Measurements from ENCODE around the gene TACC2. TPM values are rescaled to one million over a fixed set of nuclear protein-coding genes. Genes with fewer than 3 reads are reported as not detected.

TACC2 gene
- total and polyA plus RNA-seq, 2 experiments from 2014 or later, result 75.7 to 98.0 TPM

DNA sequence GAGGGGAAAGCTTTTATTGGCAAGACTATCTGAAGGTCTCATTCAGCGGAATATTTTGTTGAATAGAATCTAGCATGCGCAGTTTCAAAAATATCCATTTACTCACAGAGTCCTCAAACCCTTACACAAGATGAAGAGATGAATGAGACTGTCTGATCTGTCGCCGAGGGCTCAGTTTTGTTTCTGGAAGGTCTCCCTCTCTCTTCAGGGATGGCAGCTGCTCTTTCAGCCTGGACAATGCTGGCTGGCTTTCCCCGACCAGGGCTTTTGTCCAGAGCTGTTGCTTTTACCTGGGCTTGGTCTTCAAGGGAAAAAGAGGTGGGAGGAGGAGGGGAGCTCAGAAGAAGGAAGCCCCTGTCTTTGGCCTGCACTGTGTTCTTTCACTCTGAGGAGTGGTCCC lies 200.2 kb downstream of the TACC2 start:
- DNase-seq (ENCODE audit: low read depth in 1 of 2, low spot score in 1 of 2), result no peak
- H3K27ac ChIP-seq, result peak overlapping the region; percentile 46

GRCh38 chr10:122190176-122190943 lies 201.4 kb downstream of the TACC2 start:
- H3K4me1 ChIP-seq (ENCODE audit: low read depth), result peaks cover 34% of the 10 kb centered on the region
- no peak for DNase-seq (ENCODE audit: low read depth in 1 of 2, low spot score in 1 of 2)
- H3K27ac ChIP-seq, result no peak overlapping the region
- H3K4me3 ChIP-seq, result no peak overlapping the region
- H3K27me3 ChIP-seq, result no peaks in the 10 kb centered on the region
- no peak for TF ChIP-seq CTCF (IDR thresholded peaks at IDR 0.05; ENCODE audit: low read depth, low read length)
- no peaks in the 10 kb centered on the region for H3K9me3 ChIP-seq (ENCODE audit: low read depth)
- H3K36me3 ChIP-seq, result no peaks in the 10 kb centered on the region

More for the DNA sequence above, 200.2 kb downstream of the TACC2 start:
- TF ChIP-seq CTCF (IDR thresholded peaks at IDR 0.05; ENCODE audit: low read depth, low read length), result no peak
- Histone ChIP-seq H3K4me3 (no peak overlapping the region), H3K9me3 (ENCODE audit: low read depth) (no peaks in the 10 kb centered on the region), H3K4me1 (ENCODE audit: low read depth) (peaks cover 24% of the 10 kb centered on the region), H3K27me3 (no peaks in the 10 kb centered on the region), H3K36me3 (no peaks in the 10 kb centered on the region)

DNA sequence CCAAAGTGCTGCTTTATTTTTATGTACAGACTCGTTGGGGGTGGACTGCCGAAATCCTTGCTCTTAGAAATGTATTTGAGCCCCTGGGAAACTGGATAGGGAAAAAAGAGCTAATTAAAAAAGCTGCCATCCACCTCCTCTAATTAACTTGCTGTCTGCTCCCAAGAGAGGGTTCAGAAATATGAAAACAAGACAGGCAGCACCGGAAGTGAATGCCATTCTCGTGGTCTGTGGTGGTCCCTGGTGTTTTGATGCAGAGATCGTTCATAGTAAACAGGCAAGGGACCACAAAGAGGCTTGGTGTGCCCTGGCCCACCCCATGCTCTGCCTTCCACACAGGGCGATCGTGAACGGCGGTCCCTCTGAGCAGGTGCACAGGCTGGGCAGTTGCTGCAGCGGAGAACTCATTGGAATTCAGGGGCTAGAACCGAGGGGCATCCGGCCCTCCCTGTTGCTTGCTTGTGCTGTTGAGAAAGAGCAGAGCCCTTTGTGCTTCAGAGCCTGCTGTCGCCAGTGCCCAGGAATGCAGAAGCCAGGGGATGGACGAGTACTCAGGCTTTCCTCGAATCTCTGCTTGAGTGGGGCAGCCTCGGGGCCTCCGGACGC lies 203.1 kb downstream of the TACC2 start:
- Histone ChIP-seq H3K27ac (peak overlapping the region; percentile 84), H3K4me1 (ENCODE audit: low read depth) (peaks cover 35% of the 10 kb centered on the region), H3K4me3 (no peak overlapping the region), H3K27me3 (no peaks in the 10 kb centered on the region), H3K36me3 (no peaks in the 10 kb centered on the region), H3K9me3 (ENCODE audit: low read depth) (no peaks in the 10 kb centered on the region)
- no peak for TF ChIP-seq CTCF (IDR thresholded peaks at IDR 0.05; ENCODE audit: low read depth, low read length)
- DNase-seq (ENCODE audit: low read depth in 1 of 2, low spot score in 1 of 2), result peak in 1 of 2 donors; percentile 89

GRCh38 chr10:122194251-122194650 lies 205.3 kb downstream of the TACC2 start:
- no peak overlapping the region for H3K27ac ChIP-seq
- no peaks in the 10 kb centered on the region for H3K27me3 ChIP-seq
- TF ChIP-seq CTCF (IDR thresholded peaks at IDR 0.05; ENCODE audit: low read depth, low read length), result no peak
- H3K9me3 ChIP-seq (ENCODE audit: low read depth), result no peaks in the 10 kb centered on the region
- H3K36me3 ChIP-seq, result no peaks in the 10 kb centered on the region
- H3K4me1 ChIP-seq (ENCODE audit: low read depth), result peaks cover 33% of the 10 kb centered on the region
- no peak overlapping the region for H3K4me3 ChIP-seq
- no peak for DNase-seq (ENCODE audit: low read depth in 1 of 2, low spot score in 1 of 2)

- TF ChIP-seq CTCF (IDR thresholded peaks at IDR 0.05; ENCODE audit: low read depth, low read length), result no peak
- no peak for DNase-seq (ENCODE audit: low read depth in 1 of 2, low spot score in 1 of 2)
- H3K27me3 ChIP-seq, result no peaks in the 10 kb centered on the region
Observed at GRCh38 chr10:122196218-122196617, 207.3 kb downstream of the TACC2 start.

More at GRCh38 chr10:122196218-122196617, 207.3 kb downstream of the TACC2 start:
- H3K36me3 ChIP-seq, result peaks cover under 1% of the 10 kb centered on the region
- H3K4me1 ChIP-seq (ENCODE audit: low read depth), result peaks cover 35% of the 10 kb centered on the region
- no peak overlapping the region for H3K27ac ChIP-seq
- H3K4me3 ChIP-seq, result no peak overlapping the region
- no peaks in the 10 kb centered on the region for H3K9me3 ChIP-seq (ENCODE audit: low read depth)

Data from cardiac muscle cell (in vitro differentiated cells and primary cell).